DND-41 (cell line): ENCODE results near the gene SLF2.

Experiments
- ATAC-seq: fragments of 200-7000 bp; cut with Tn5 transposase; 3 replicates; pipeline ENCODE4 v1.9.1; 2021; ENCODE audit warnings: low read depth; ENCODE audit not compliant: insufficient read depth
- DNase-seq: peaks from one replicate; pipeline ENCODE4 v3.0.0-alpha.2; 2020
- H2AFZ ChIP-seq: 2 replicates; pipeline ENCODE4 v1.6.0; 2012; ENCODE audit warnings: low read depth, low read length
- H3K27ac ChIP-seq: 2 replicates; pipeline ENCODE4 v1.5.1; 2012; ENCODE audit warnings: low read length, inconsistent platforms
- H3K27me3 ChIP-seq: fragments of 200-600 bp; sonication (generic); 2 replicates; pipeline ENCODE4 v1.6.0; 2012; ENCODE audit warnings: low read length, mild to moderate bottlenecking, inconsistent platforms; ENCODE audit not compliant: insufficient read depth, poor library complexity
- H3K36me3 ChIP-seq: 2 replicates; pipeline ENCODE4 v1.5.1; 2012; ENCODE audit warnings: low read length, inconsistent platforms; ENCODE audit not compliant: insufficient read depth
- H3K4me1 ChIP-seq: 2 replicates; pipeline ENCODE4 v1.5.1; 2012; ENCODE audit warnings: mild to moderate bottlenecking, low read length; ENCODE audit not compliant: insufficient read depth
- H3K4me2 ChIP-seq: 2 replicates; pipeline ENCODE4 v1.6.0; 2012; ENCODE audit warnings: mild to moderate bottlenecking, moderate library complexity, low read length, inconsistent platforms; ENCODE audit not compliant: insufficient read depth
- H3K4me3 ChIP-seq, 2 experiments: fragments of 200-600 bp in 1 of 2; shearing (Covaris generic) in 1 of 2; 2 replicates each; pipeline ENCODE4 v1.5.1; 2012 to 2016; ENCODE audit warnings: inconsistent platforms in 2 of 2, low read length in 2 of 2, mild to moderate bottlenecking in 2 of 2, low read depth in 1 of 2, moderate library complexity in 1 of 2
- H3K79me2 ChIP-seq: 2 replicates; pipeline ENCODE4 v1.6.0; 2012; ENCODE audit warnings: low read length, inconsistent platforms; ENCODE audit not compliant: insufficient read depth
- H3K9ac ChIP-seq: 2 replicates; pipeline ENCODE4 v1.6.0; 2012; ENCODE audit warnings: low read depth, mild to moderate bottlenecking, inconsistent platforms, low read length, moderate library complexity
- H3K9me3 ChIP-seq: 2 replicates; pipeline ENCODE4 v1.5.1; 2012; ENCODE audit warnings: low read length, moderate library complexity, mild to moderate bottlenecking, inconsistent platforms; ENCODE audit not compliant: insufficient read depth, severe bottlenecking
- H4K20me1 ChIP-seq: 2 replicates; pipeline ENCODE4 v1.6.0; 2012; ENCODE audit warnings: low read length; ENCODE audit not compliant: insufficient read depth
- CTCF ChIP-seq: IDR thresholded peaks from 2 replicates; pipeline ENCODE4 v1.5.1; 2012; ENCODE audit warnings: borderline replicate concordance, low read length, moderate library complexity, mild to moderate bottlenecking; ENCODE audit not compliant: poor library complexity, severe bottlenecking; ENCODE audit errors: extremely low read depth
- EZH2 ChIP-seq: IDR thresholded peaks from 3 replicates; pipeline ENCODE4 v1.6.1; 2012; ENCODE audit warnings: borderline replicate concordance, low read depth, mild to moderate bottlenecking, moderate library complexity, low read length, inconsistent platforms; ENCODE audit not compliant: severe bottlenecking

The SLF2 gene

DNA sequence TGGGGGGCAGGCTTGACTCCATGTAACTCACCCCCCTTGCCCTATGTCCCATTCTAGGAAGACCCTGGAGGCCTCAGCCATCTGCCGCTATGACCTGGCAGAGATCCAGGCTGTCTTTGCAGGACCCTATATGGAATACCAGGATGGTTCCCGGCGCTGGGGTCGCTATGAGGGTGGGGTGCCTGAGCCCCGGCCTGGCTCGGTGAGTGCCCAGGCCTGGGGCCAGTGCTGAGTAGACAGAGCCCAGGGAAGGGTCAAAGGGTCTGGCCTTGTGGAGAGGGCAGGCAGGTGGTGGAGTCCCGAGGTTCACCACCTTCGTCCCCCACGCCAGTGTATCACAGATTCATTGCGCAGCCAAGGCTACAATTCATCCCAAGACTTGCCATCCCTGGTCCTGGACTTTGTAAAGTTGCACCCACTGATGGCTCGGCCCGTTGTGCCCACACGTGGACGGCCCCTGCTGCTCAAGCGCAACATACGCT is 67.1 kb downstream of the SLF2 start:
- H3K79me2 ChIP-seq, result no peaks in the 10 kb centered on the region
- no peak overlapping the region for H3K9ac ChIP-seq
- H3K9me3 ChIP-seq, result no peaks in the 10 kb centered on the region

DNA sequence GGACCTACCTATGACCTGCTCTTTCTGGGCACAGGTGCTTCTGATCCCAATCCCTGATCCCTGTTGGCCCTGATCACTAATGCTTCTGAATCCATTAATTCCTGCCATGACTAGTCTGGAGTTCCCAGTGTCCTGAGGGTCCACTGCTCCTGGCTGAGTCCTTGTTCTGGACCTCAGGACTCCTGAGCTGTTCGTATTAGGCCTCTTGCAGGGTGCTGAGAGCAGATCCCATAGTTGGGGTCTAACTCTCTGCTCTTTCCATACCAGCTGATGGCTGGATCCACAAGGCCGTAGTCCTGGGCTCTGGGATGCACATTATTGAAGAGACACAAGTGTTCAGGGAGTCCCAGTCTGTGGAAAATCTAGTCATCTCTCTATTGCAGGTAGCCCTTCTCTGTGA is 67.5 kb downstream of the SLF2 start:
- H3K36me3 ChIP-seq, result peaks cover 24% of the 10 kb centered on the region
- H3K27me3 ChIP-seq, result no peaks in the 10 kb centered on the region
- H3K9me3 ChIP-seq, result no peaks in the 10 kb centered on the region
- ATAC-seq, result no peak
- H3K4me2 ChIP-seq, result no peak overlapping the region
- H3K9ac ChIP-seq, result no peak overlapping the region
- no peak for DNase-seq
- no peak overlapping the region for H3K4me3 ChIP-seq
- no peak for TF ChIP-seq EZH2
- TF ChIP-seq CTCF, result no peak
- no peaks in the 10 kb centered on the region for H3K4me1 ChIP-seq
- H4K20me1 ChIP-seq, result no peaks in the 10 kb centered on the region
- H3K79me2 ChIP-seq, result peaks cover under 1% of the 10 kb centered on the region; the same call in 1 of the 2 replicates
- H2AFZ ChIP-seq, result no peak overlapping the region
- no peak overlapping the region for H3K27ac ChIP-seq

More for the DNA sequence above, 67.1 kb downstream of the SLF2 start:
- Histone ChIP-seq H3K27ac (no peak overlapping the region), H3K4me1 (no peaks in the 10 kb centered on the region), H2AFZ (no peak overlapping the region), H3K27me3 (no peaks in the 10 kb centered on the region), H3K4me2 (no peak overlapping the region), H3K36me3 (peaks cover 23% of the 10 kb centered on the region), H4K20me1 (no peaks in the 10 kb centered on the region), H3K4me3 (no peak overlapping the region)
- DNase-seq (no peak), ATAC-seq (no peak)
- TF ChIP-seq CTCF (no peak), EZH2 (no peak)

DNA sequence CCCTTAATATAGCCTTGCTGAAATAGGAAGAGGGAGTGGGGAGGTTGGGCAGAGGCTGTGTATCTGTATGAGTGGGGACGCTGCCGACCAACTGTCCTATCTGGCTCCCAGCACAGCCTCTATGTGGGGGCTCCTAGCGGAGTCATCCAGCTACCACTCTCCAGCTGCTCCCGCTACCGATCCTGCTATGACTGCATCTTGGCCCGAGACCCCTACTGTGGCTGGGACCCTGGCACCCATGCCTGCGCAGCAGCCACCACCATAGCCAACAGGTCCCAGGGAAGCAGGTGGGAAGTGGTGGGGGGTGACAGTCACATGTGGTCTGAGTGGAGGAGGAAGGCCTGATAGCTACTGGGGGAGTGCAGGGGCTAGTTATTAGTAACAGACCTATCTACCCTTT is 67.9 kb downstream of the SLF2 start:
- TF ChIP-seq EZH2, result no peak
- TF ChIP-seq CTCF, result no peak
- no peak overlapping the region for H2AFZ ChIP-seq
- H4K20me1 ChIP-seq, result no peaks in the 10 kb centered on the region
- peaks cover 4% of the 10 kb centered on the region; the same call in 1 of the 2 replicates for H3K79me2 ChIP-seq
- H3K36me3 ChIP-seq, result peaks cover 24% of the 10 kb centered on the region
- no peak overlapping the region for H3K4me3 ChIP-seq
- ATAC-seq (no peak), DNase-seq (no peak)
- peaks cover 2% of the 10 kb centered on the region; the same call in 1 of the 2 replicates for H3K4me1 ChIP-seq
- H3K27me3 ChIP-seq, result no peaks in the 10 kb centered on the region
- no peak overlapping the region for H3K27ac ChIP-seq
- H3K4me2 ChIP-seq, result no peak overlapping the region
- no peak overlapping the region for H3K9ac ChIP-seq
- H3K9me3 ChIP-seq, result no peaks in the 10 kb centered on the region
